ENCODE results near the gene MTG1. TPM values are rescaled to one million over a fixed set of nuclear protein-coding genes. Genes with fewer than 3 reads are reported as not detected.

The MTG1 gene
- total RNA-seq, 4 donors from 2014 or later: 24.6 to 32.8 (median 27.1) TPM

GRCh38 chr10:133359972-133360610, 33.9 kb upstream of the MTG1 start:
- Histone ChIP-seq H3K27ac (no peak overlapping the region), H3K9me3 (peaks cover 0 to 5% (median 0%) of the 10 kb centered on the region in 3 donors), H3K36me3 (peaks cover 0 to 39% (median 0%) of the 10 kb centered on the region in 3 donors), H3K27me3 (peaks cover 0 to 14% (median 0%) of the 10 kb centered on the region in 4 donors), H3K4me3 (no peak overlapping the region), H3K4me1 (peaks cover 10 to 51% (median 14%) of the 10 kb centered on the region in 3 donors)
- WGBS, 2 donors: 52 to 60% methylated on average over 9 to 13 of the region's 17 CpGs
- intact Hi-C loops (cut with DNase I): no loop called here
- TF ChIP-seq CTCF (IDR thresholded peaks at IDR 0.05) (no peak), POLR2A (IDR thresholded peaks at IDR 0.05) (no peak)
- DNase-seq: no peak

GRCh38 chr10:133361227-133361626, 32.7 kb upstream of the MTG1 start:
- WGBS, 2 donors: 58 to 100% methylated on average over 2 to 5 of the region's 5 CpGs
- TF ChIP-seq CTCF (IDR thresholded peaks at IDR 0.05): no peak
- TF ChIP-seq POLR2A (IDR thresholded peaks at IDR 0.05): no peak
- DNase-seq: no peak
- peaks cover 0 to 5% (median 0%) of the 10 kb centered on the region in 3 donors for H3K9me3 ChIP-seq
- no peak overlapping the region for H3K4me3 ChIP-seq
- peaks cover 10 to 56% (median 17%) of the 10 kb centered on the region in 3 donors for H3K4me1 ChIP-seq
- peaks cover 0 to 14% (median 0%) of the 10 kb centered on the region in 4 donors for H3K27me3 ChIP-seq
- no peak overlapping the region for H3K27ac ChIP-seq
- intact Hi-C loops (cut with DNase I): no loop called here
- peaks cover 3 to 50% (median 8%) of the 10 kb centered on the region in 3 donors for H3K36me3 ChIP-seq

DNA sequence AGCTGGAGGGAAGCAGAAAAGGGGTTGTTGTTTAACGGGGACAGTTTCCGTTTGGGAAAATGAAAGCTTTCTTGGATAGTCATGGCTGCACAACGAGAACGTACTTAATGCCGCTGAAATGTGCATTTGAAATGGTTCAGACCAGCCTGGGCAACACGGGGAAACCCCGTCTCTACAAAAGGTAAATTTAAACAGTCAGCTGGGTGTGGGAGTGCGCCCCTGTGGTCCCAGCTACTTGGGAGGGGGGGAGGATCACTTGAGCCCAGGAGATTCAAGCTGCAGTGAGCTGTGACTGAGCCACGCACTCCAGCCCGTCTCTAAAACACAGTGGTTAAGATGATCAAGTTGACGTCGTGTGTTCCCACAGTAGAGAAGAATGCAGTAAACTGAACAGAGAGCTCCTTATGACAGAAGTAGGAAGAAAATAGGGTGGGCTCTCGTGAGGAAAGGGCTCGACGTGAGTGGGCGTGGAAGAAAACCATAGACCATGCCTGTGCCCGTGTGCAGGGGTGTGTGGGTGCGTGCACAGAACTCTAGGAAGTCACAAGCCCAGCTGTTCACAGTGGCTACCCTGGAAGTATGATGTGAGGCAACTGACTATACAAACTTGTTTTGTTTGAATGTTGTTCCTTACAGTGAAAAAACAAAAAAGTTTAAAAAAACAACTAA, 32.0 kb upstream of the MTG1 start:
- peaks cover 0 to 5% (median 0%) of the 10 kb centered on the region in 3 donors for H3K9me3 ChIP-seq
- H3K4me3 ChIP-seq: no peak overlapping the region
- WGBS, 2 donors: 76% methylated on average over 17 to 18 of the region's 18 CpGs
- H3K4me1 ChIP-seq: peaks cover 5 to 49% (median 13%) of the 10 kb centered on the region in 3 donors
- peaks cover 9 to 57% (median 13%) of the 10 kb centered on the region in 3 donors for H3K36me3 ChIP-seq
- TF ChIP-seq POLR2A (IDR thresholded peaks at IDR 0.05): no peak
- TF ChIP-seq CTCF (IDR thresholded peaks at IDR 0.05): no peak
- no peak for DNase-seq
- intact Hi-C loops (cut with DNase I): no loop called here
- peaks cover 0 to 8% (median 0%) of the 10 kb centered on the region in 4 donors for H3K27me3 ChIP-seq
- no peak overlapping the region for H3K27ac ChIP-seq

DNA sequence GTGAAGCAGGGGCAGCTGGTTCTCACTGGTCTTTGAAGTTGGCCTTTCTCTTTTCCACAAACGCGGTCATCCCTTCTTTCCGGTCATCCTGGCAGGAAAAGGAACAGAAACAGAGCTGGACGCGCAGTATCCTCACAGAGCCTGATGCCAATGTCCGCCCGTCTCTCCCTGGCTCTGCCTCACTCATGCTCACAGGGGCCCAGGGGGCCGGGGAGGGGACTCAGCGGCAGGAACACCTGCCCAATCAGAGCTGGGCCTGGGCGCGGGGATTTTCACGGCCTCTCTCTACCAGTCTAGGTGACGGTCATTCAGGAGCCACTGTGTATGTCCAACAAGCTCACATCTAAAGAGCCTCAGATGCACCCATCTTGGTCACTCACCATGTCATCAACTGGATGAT, 31.1 kb upstream of the MTG1 start:
- no peak overlapping the region for H3K27ac ChIP-seq
- H3K4me1 ChIP-seq: peaks cover 0 to 40% (median 4%) of the 10 kb centered on the region in 3 donors
- H3K36me3 ChIP-seq: peaks cover 11 to 66% (median 15%) of the 10 kb centered on the region in 3 donors
- 90 to 97% methylated on average over 6 to 9 of the region's 13 CpGs for WGBS, 2 donors
- H3K4me3 ChIP-seq: no peak overlapping the region
- TF ChIP-seq POLR2A (IDR thresholded peaks at IDR 0.05) (no peak), CTCF (IDR thresholded peaks at IDR 0.05) (no peak)
- DNase-seq: no peak
- intact Hi-C loops (cut with DNase I): no loop called here
- peaks cover 0 to 5% (median 0%) of the 10 kb centered on the region in 3 donors for H3K9me3 ChIP-seq
- no peaks in the 10 kb centered on the region for H3K27me3 ChIP-seq

All from esophagus squamous epithelium (tissue), 5 donors.